Rectal smooth muscle tissue (tissue), 1 donor: ENCODE measurements around the gene NKAIN1.
"Not testable (repeated sequence)": the region's sequence is repeated elsewhere in the genome, so short reads cannot be mapped to it uniquely, and the experiment has no call there.

Source experiments
- H3K27ac ChIP-seq: one replicate; pipeline ENCODE4 v1.7.0; 2013; ENCODE audit warnings: low read depth, low read length, inconsistent platforms
- H3K27me3 ChIP-seq: one replicate; pipeline ENCODE4 v1.7.0; 2013; ENCODE audit warnings: low read length; ENCODE audit not compliant: control insufficient read depth, insufficient read depth
- H3K36me3 ChIP-seq: one replicate; pipeline ENCODE4 v1.7.0; 2013; ENCODE audit warnings: low read length; ENCODE audit not compliant: control insufficient read depth, insufficient read depth
- H3K4me1 ChIP-seq: one replicate; pipeline ENCODE4 v1.7.0; 2013; ENCODE audit warnings: low read length; ENCODE audit not compliant: control insufficient read depth, insufficient read depth
- H3K4me3 ChIP-seq: one replicate; pipeline ENCODE4 v1.7.0; 2013; ENCODE audit warnings: low read length
- H3K9ac ChIP-seq: one replicate; pipeline ENCODE4 v1.7.0; 2013; ENCODE audit warnings: low read length

Gene NKAIN1

DNA sequence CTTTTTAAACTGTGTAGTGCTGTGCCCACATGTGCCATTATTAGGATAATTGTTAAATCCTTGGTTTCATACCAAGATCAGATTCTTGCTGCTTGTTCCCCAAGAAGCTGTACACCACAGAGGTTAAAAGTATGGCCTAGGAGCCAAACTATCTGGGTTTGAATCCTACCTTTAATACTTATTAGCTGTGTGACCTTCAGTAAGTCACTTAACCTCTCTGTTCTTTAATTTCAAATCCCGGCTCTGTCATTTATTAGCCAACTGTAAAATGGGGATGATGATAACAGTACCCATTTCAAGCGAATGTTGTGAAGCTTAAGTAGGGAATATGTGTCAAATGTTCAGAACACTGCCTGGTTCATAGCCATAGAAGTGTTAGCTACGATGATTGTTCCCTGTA is 32.6 kb downstream of the NKAIN1 start:
- H3K4me3 ChIP-seq = no peak overlapping the region
- H3K36me3 ChIP-seq = no peaks in the 10 kb centered on the region
- no peaks in the 10 kb centered on the region for H3K27me3 ChIP-seq
- H3K27ac ChIP-seq = no peak overlapping the region
- no peak overlapping the region for H3K9ac ChIP-seq
- no peaks in the 10 kb centered on the region for H3K4me1 ChIP-seq

GRCh38 chr1:31203215-31203614 is 36.5 kb downstream of the NKAIN1 start:
- no peaks in the 10 kb centered on the region for H3K27me3 ChIP-seq
- no peak overlapping the region for H3K27ac ChIP-seq

GRCh38 chr1:31201931-31202360 is 37.7 kb downstream of the NKAIN1 start:
- H3K36me3 ChIP-seq = no peaks in the 10 kb centered on the region
- H3K27ac ChIP-seq = no peak overlapping the region
- H3K9ac ChIP-seq = no peak overlapping the region
- H3K27me3 ChIP-seq = no peaks in the 10 kb centered on the region
- no peaks in the 10 kb centered on the region for H3K4me1 ChIP-seq
- no peak overlapping the region for H3K4me3 ChIP-seq

More at GRCh38 chr1:31203215-31203614, 36.5 kb downstream of the NKAIN1 start:
- Histone ChIP-seq H3K4me3 (no peak overlapping the region), H3K9ac (no peak overlapping the region), H3K36me3 (no peaks in the 10 kb centered on the region), H3K4me1 (no peaks in the 10 kb centered on the region)

DNA sequence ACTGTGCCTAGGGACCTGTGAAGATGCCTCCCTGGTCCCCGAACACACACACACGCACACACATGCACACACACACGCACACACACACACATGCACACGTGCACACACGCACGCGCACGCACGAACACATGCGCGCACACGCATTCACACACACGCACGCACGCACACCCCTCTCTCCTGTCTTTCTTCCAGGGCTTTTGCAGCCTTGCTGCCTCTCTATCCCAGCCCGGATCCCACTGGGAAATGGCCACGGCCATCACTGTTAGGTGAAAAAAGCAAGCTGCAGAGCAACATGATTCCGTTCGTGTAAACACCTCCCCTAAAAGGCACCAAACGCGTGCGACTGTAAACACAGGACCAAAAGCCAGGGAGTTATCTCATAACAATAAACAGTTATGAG is 39.7 kb downstream of the NKAIN1 start:
- H3K27me3 ChIP-seq = no peaks in the 10 kb centered on the region
- H3K4me1 ChIP-seq = no peaks in the 10 kb centered on the region
- H3K9ac ChIP-seq = no peak overlapping the region
- H3K36me3 ChIP-seq = no peaks in the 10 kb centered on the region
- H3K4me3 ChIP-seq = no peak overlapping the region
- no peak overlapping the region for H3K27ac ChIP-seq

- H3K4me3 ChIP-seq = no peak overlapping the region
- no peak overlapping the region for H3K27ac ChIP-seq
- no peaks in the 10 kb centered on the region for H3K36me3 ChIP-seq
- no peaks in the 10 kb centered on the region for H3K4me1 ChIP-seq
- no peak overlapping the region for H3K9ac ChIP-seq
- H3K27me3 ChIP-seq = no peaks in the 10 kb centered on the region
Measured at GRCh38 chr1:31199236-31199790, 40.4 kb downstream of the NKAIN1 start.

GRCh38 chr1:31198600-31198999 is 41.1 kb downstream of the NKAIN1 start:
- Histone ChIP-seq H3K4me3 (no peak overlapping the region), H3K27ac (no peak overlapping the region), H3K9ac (no peak overlapping the region), H3K27me3 (no peaks in the 10 kb centered on the region), H3K4me1 (no peaks in the 10 kb centered on the region), H3K36me3 (no peaks in the 10 kb centered on the region)

GRCh38 chr1:31198150-31198549 is 41.5 kb downstream of the NKAIN1 start:
- no peaks in the 10 kb centered on the region for H3K36me3 ChIP-seq
- no peaks in the 10 kb centered on the region for H3K4me1 ChIP-seq
- no peak overlapping the region for H3K4me3 ChIP-seq
- H3K27ac ChIP-seq = no peak overlapping the region
- no peaks in the 10 kb centered on the region for H3K27me3 ChIP-seq
- H3K9ac ChIP-seq = no peak overlapping the region

DNA sequence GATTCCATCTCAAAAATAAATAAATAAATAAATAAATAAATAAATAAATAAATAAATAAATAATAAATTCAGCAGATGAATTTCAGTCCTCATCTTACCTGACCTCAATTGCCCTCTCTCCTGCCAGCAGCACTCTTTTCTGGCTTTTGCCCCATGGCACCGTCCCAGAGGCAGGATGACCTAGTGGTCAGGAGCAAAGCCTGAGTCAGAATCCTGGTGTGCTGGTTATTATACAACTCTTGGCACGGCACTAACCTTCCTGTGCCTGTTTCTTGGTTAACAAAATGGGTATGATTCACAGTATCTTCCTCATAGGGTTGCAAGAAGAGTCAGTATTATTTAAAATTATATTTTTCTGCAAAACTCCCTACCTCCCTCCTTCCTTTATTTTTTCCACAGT is 43.0 kb downstream of the NKAIN1 start:
- Histone ChIP-seq H3K27me3 (no peaks in the 10 kb centered on the region), H3K36me3 (no peaks in the 10 kb centered on the region), H3K4me1 (no peaks in the 10 kb centered on the region), H3K9ac (no peak overlapping the region), H3K4me3 (no peak overlapping the region), H3K27ac (no peak overlapping the region)

DNA sequence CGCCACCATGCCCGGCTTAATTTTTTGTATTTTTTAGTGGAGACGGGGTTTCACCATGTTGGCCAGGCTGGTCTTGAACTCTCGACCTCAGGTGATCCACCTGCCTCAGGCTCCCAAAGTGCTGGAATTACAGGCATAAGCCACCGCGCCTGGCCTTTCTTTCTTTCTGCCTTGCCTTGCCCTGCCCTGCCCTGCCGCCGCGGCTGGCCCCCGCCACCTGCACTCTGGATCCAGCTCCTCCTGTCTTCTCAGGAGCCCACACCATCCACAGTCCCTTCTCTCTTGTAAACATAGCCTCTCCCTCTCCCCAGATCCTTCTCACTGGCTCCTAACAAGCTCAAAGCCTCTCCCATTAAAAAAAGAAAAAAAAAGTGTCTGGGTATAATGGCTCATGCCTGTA is 44.4 kb downstream of the NKAIN1 start:
- H3K4me3 ChIP-seq, H3K27ac ChIP-seq, H3K9ac ChIP-seq, H3K27me3 ChIP-seq, H3K4me1 ChIP-seq, H3K36me3 ChIP-seq: not testable (repeated sequence)

DNA sequence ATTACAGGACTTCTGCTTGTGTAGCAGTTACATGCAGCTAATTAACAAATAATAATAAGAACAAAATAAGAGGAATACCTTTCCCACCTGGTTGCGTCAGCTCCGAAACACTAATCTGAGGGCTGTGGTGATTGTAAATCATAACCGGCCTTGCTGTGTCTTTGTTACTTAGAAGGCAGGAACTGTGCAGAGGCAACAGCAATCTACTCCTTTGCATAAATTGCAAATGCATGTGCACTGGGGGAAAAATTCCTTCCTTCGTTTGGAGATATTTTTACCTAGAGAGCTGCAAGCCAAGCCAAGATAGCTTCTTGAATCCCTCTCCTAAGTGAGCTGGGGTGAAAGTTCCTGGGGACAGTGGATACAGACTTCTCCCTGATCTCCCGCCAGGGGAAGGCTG is 46.0 kb downstream of the NKAIN1 start:
- Histone ChIP-seq H3K36me3 (no peaks in the 10 kb centered on the region), H3K4me3 (no peak overlapping the region), H3K4me1 (no peaks in the 10 kb centered on the region), H3K27ac (no peak overlapping the region), H3K9ac (no peak overlapping the region), H3K27me3 (no peaks in the 10 kb centered on the region)

DNA sequence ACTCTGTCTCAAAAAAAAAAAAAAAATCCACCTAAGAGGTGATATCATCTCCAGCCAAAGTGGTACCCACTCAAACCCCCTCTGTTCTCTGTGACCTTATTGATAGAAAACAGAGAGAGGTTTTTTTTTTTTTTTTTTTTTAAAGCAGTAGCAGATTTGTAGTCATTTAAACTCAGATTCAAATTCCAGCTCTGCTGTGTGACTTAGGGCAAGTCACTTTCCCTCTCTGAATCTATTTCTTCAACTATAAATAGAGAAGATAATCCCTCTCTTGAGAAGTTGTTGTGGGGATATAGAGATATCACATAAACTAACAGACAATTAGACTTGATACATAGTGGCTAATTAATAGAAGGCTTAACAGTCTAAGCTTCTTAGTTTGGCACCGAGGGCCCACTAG is 48.4 kb downstream of the NKAIN1 start:
- Histone ChIP-seq H3K4me1 (no peaks in the 10 kb centered on the region), H3K36me3 (no peaks in the 10 kb centered on the region), H3K27me3 (no peaks in the 10 kb centered on the region), H3K9ac (no peak overlapping the region), H3K4me3 (no peak overlapping the region), H3K27ac (no peak overlapping the region)

GRCh38 chr1:31189696-31190674 is 49.7 kb downstream of the NKAIN1 start:
- H3K27me3 ChIP-seq = no peaks in the 10 kb centered on the region
- H3K4me1 ChIP-seq = no peaks in the 10 kb centered on the region
- H3K9ac ChIP-seq = no peak overlapping the region
- H3K4me3 ChIP-seq = no peak overlapping the region
- H3K27ac ChIP-seq = no peak overlapping the region
- H3K36me3 ChIP-seq = no peaks in the 10 kb centered on the region
